HG03280 (cell line): ENCODE data around the gene RNU1-2.
"Not testable (repeated sequence)": the region's sequence is repeated elsewhere in the genome, so short reads cannot be mapped to it uniquely, and the experiment has no call there.

Experiments
- ATAC-seq: cut with Tn5 transposase; IDR thresholded peaks from one replicate; pipeline ENCODE4 v1.9.1; 2021; ENCODE audit warnings: mild to moderate bottlenecking, moderate library complexity; ENCODE audit not compliant: unreplicated experiment

RNU1-2 gene

DNA sequence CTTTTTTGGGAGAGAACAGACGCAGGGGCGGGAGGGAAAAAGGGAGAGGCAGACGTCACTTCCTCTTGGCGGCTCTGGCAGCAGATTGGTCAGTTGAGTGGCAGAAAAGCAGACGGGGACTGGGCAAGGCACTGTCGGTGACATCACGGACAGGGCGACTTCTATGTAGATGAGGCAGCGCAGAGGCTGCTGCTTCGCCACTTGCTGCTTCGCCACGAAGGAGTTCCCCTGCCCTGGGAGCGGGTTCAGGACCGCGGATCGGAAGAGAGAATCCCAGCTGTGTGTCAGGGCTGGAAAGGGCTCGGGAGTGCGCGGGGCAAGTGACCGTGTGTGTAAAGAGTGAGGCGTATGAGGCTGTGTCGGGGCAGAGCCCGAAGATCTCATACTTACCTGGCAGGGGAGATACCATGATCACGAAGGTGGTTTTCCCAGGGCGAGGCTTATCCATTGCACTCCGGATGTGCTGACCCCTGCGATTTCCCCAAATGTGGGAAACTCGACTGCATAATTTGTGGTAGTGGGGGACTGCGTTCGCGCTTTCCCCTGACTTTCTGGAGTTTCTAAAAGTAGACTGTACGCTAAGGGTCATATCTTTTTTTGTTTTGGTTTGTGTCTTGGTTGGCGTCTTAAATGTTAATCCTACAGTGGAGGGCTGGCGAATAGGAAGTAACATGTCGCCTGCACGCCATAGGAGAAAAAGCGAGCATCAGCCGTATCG, at the start of gene RNU1-2:
TSS of gene RNU1-2 (plus strand) at position 383 of the 718 bp plus-strand sequence.
- peak; percentile 99 for ATAC-seq

DNA sequence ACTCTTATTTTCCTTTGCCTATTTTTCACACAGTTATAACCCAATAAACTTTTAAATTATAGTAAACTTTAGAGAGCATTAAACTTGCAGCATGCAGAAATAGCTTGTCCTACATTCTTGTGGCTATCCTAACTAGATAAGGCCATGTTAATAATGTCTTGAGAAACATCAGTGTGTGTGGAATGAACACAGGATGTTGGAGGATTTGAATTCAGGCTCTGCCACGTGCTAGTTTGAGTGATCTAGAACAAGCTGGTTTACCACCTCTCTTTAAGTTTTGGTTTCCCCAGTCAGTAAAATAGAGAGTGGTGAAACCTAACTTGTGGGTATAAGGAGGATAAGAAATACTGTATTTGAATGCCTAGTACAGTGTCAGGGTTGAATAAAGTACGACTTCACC, 39.6 kb upstream of the RNU1-2 start:
- ATAC-seq, result not testable (repeated sequence)

- not testable (repeated sequence) for ATAC-seq
Measured at GRCh38 chr1:16859167-16860041, 36.4 kb upstream of the RNU1-2 start.

DNA sequence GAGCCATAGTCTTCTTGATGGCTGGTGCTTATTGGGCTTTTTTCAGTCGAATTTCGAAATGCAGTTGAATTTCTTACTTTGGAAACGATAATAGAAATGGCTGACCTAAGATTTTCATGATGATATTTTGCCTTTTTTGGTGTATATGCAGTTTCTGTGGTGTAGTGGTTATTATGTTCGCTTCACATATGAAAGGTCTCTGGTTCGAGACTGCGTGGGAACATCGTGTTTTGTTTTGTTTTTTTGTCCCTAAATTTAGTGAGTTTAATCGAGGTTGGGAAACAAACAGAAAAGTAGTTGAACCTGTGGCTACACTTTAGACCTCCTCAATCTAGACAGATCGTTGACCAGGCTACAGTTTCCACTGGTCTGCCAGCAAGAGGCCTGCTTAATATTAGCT, 35.7 kb upstream of the RNU1-2 start:
- not testable (repeated sequence) for ATAC-seq

DNA sequence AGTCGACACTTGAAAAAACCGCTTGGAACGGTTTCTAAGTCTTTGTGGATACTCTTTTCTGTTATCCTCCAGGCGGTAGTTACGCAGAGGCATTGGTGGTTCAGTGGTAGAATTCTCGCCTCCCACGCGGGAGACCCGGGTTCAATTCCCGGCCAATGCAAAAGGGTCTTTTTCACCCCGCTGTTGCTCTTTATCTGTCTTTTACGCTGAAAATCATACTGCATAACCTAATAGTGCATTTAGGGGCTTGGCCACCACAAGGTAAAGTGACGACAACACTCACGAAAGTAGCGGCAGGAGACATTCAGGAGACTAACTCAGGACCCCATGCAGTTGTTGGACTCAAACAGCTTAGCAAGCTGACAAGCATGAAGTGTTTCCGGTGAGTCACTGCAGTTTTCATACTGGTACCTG, 33.9 kb upstream of the RNU1-2 start:
- ATAC-seq, result not testable (repeated sequence)

DNA sequence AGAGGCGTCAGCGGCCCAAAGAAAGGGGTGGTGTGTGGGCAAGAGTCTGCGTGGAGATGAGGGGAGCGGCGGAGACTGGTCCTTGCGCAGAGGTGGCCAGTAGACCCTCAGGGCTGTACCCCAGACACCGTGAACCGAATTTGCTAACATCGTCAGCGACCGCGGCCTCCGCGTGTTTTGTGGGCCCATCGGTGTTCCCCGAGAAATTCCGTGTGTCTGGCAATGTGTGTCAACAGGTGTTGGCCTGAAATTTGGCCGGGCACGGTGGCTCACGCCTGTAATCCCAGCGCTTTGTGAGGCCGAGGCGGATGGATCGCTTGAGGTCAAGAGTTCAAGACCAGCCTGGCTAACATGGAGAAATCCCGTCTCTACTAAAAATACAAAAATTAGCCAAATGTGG, 33.4 kb upstream of the RNU1-2 start:
- not testable (repeated sequence) for ATAC-seq

DNA sequence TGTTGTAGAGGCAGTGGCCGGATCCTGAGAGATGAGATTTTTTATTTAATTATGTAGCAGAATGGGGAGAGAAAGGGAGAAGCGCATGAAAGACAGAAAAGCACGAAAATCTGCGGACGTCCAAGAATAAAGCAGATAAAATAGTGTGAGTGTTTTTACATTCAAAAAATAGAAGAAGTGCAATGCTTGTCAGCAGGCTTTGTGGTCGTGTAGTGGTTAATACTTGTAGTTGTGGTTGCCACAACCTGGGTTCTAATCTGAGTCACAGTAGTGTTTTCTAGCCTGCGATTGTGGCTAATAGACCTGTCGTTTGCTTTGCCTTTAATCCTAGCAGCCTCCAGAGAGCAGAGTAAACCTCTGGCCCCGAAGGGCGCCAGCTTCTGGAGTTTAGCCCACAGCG, 32.8 kb upstream of the RNU1-2 start:
- ATAC-seq, result peak; percentile 68

DNA sequence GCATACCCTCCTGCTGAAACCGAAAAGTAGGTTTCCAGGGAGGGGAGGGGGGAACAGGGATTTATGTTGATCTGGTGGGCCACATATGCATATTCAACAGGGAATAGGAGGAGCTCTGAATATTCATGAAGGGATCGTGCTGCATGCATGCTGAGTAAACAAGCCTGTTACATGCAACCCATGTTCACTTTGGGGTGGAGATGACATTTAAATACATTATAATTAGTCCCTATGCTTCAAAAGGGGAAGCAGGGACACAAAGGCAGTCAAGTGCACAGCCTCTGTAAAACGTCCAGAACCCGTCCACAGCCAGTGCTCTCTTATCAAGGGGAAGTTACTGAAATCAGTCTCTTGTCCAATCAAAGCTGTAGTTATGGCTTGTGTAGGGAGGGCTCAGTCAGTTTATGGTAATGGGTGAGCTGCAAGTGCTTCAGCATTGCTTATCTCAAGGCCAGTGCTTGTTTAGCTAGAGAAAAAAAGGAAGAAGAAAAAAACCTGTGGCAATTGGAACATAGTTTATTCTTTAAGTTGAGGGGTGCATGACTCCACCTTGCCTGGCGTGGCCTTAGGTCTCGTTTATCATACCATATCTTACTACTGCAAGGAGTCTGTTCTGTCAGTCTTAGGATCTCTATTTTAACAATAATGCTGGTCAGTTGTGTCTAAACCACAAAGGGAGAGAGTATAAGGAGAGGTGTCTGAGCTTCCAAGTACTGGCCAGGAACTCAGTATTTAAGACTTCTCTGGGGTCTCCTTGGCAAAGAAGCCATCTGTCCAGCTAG, 28.7 kb upstream of the RNU1-2 start:
- ATAC-seq, result not testable (repeated sequence)

GRCh38 chr1:16868787-16869186, 27.0 kb upstream of the RNU1-2 start:
- ATAC-seq, result not testable (repeated sequence)

DNA sequence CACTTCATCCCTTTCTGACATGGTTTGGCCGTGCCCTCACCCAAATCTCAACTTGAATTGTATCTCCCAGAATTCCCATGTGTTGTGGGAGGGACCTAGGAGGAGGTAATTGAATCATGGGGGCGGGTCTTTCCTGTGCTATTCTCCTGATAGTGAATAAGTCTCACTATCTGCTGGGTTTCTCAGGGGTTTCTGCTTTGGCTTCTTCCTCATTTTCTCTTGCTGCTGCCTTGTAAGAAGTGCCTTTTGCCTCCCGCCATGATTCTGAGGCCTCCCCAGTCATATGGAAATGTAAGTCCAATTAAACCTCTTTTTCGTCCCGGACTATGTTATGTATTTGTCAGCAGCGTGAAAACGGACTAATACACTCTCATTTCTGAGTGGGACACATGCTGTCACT, 25.8 kb upstream of the RNU1-2 start:
- ATAC-seq, result not testable (repeated sequence)

DNA sequence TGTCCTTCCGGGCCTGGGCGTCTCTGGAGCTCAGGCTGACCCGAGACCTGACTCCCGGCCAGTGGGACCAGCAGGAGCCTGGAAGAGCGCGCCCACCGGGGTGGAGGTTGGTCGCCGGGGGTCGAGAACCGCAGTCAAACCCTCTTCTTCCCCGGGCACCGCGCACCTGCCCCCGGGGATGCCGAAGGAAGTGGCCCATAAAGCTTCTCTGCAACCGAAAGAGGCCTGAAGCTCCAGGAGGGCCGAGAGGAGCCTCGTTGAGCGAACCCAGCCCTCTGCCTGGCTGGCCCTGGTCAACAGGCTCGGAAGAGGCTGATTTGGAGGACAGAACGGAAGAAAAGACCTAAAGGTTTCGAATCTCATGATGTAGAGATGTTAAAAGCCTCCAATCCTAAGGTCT, 24.6 kb upstream of the RNU1-2 start:
- ATAC-seq, result not testable (repeated sequence)

- not testable (repeated sequence) for ATAC-seq
Measured at GRCh38 chr1:16872152-16873075, 23.4 kb upstream of the RNU1-2 start.

DNA sequence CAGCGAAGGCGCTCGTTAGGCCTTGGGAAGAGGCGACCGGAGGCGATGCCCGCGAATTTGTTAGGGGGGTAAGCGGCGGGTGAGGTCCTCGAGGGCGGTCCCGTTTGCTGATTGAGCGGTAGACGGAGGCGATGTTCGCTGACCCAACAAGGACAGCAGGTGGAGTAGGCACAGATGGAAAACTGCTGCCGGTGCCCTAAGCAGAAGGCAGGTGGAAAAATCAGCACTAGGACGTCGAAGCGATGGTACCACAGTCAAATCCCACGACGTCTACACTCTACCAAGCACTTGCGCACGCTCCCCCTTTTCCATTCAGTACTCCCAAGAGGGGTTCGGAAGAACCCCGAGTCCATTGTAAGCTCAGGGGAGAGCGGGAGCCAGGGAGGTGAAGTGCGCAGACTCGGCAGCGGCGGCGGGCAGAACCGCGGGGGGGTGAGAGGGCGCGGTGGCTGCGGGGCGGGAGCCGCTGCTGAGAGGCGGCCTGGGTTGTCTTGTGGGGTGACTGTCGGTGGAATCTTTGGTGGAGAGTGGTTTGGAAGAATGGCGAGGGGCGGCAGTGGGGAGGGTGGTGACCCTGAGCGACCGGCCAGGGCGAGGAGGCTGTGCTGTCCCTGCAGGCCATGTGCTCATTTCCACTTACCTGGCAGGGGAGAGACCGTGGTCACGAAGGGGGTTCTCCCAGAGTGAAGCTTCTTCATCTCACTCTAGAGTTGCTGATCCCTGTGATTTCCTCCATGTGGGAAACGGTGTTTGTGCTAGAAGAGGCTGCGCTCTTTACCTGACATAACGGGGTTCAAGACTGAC, 22.5 kb upstream of the RNU1-2 start:
- not testable (repeated sequence) for ATAC-seq

GRCh38 chr1:16874968-16875765, 20.6 kb upstream of the RNU1-2 start:
- not testable (repeated sequence) for ATAC-seq

DNA sequence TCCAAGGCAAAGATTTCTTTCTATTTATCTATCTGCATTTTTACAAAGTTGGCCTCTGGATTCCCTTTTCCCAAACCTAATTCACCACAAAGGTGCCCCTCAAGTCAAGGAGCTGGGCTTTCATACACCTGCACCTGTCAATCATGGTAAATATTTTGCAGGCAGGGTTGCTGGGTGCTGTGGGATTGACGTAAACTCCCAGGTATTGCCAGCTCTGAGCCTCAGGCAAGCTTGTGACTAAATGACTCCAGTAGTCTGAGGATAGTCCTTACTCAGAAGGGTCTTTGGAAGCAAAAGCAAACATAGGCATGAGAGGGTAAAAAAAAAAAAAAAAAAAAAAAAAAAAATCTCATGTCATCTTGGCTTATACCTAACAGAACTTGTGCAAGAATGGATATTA, 14.0 kb upstream of the RNU1-2 start:
- ATAC-seq, result not testable (repeated sequence)

- ATAC-seq, result no peak
Measured at GRCh38 chr1:16882986-16883385, 12.8 kb upstream of the RNU1-2 start.

- ATAC-seq, result not testable (repeated sequence)
Measured at GRCh38 chr1:16884487-16884886, 11.3 kb upstream of the RNU1-2 start.

GRCh38 chr1:16886860-16887605, 8.7 kb upstream of the RNU1-2 start:
- ATAC-seq, result no peak
